HEK293 (cell line): ENCODE measurements around the gene CAMK2G.

Source experiments
- BCL11A ChIP-seq: fragments of 450-650 bp; formaldehyde crosslinking; IDR thresholded peaks from 2 replicates; pipeline ENCODE4 v1.5.1; 2016; ENCODE audit warnings: low read depth, missing biosample characterization, missing genetic modification characterization
- KLF7 ChIP-seq: fragments of 450-650 bp; formaldehyde crosslinking; IDR thresholded peaks from 2 replicates; pipeline ENCODE4 v1.5.1; 2016; ENCODE audit warnings: missing biosample characterization, missing genetic modification characterization, borderline replicate concordance
- PRDM2 ChIP-seq: fragments of 450-650 bp; formaldehyde crosslinking; IDR thresholded peaks from 2 replicates; pipeline ENCODE4 v1.5.1; 2016; ENCODE audit warnings: missing biosample characterization, missing genetic modification characterization, borderline replicate concordance
- TCF7L2 ChIP-seq: IDR thresholded peaks from 2 replicates; pipeline ENCODE4 v1.6.1; 2011; ENCODE audit warnings: low read depth, mild to moderate bottlenecking, inconsistent platforms, low read length, moderate library complexity, borderline replicate concordance
- YY2 ChIP-seq: fragments of 450-650 bp; formaldehyde crosslinking; IDR thresholded peaks from 2 replicates; pipeline ENCODE4 v1.5.1; 2016; ENCODE audit warnings: missing biosample characterization, missing genetic modification characterization
- ZNF248 ChIP-seq: fragments of 450-650 bp; formaldehyde crosslinking; IDR thresholded peaks from 2 replicates; pipeline ENCODE4 v1.5.1; 2017; ENCODE audit warnings: missing biosample characterization, missing genetic modification characterization
- ZNF398 ChIP-seq: fragments of 450-650 bp; formaldehyde crosslinking; IDR thresholded peaks from 2 replicates; pipeline ENCODE4 v1.5.1; 2017; ENCODE audit warnings: missing biosample characterization, missing genetic modification characterization
- ZNF518A ChIP-seq: fragments of 450-650 bp; formaldehyde crosslinking; conservative IDR thresholded peaks from 2 replicates; pipeline ENCODE4 v1.5.1; 2016; ENCODE audit warnings: low read depth, missing biosample characterization, missing genetic modification characterization
- ZSCAN18 ChIP-seq: fragments of 450-650 bp; formaldehyde crosslinking; IDR thresholded peaks from 2 replicates; pipeline ENCODE4 v1.5.1; 2016; ENCODE audit warnings: missing biosample characterization, missing genetic modification characterization
- TF ChIP-seq, protein P1 (sequence below): fragments of 450-650 bp; formaldehyde crosslinking; IDR thresholded peaks from 2 replicates; pipeline ENCODE4 v1.5.1; 2016; ENCODE audit warnings: missing biosample characterization, missing genetic modification characterization, borderline replicate concordance
- TF ChIP-seq, protein P2 (sequence below): fragments of 450-650 bp; formaldehyde crosslinking; IDR thresholded peaks from 2 replicates; pipeline ENCODE4 v1.5.1; 2016; ENCODE audit warnings: missing biosample characterization, missing genetic modification characterization
- TF ChIP-seq, protein P3 (sequence below): fragments of 450-650 bp; formaldehyde crosslinking; IDR thresholded peaks from 2 replicates; pipeline ENCODE4 v1.5.0; 2017; ENCODE audit warnings: missing biosample characterization, missing genetic modification characterization, borderline replicate concordance

Gene CAMK2G

GRCh38 chr10:73772281-73773151 lies 101.8 kb downstream of the CAMK2G start (continued):
- TF ChIP-seq ZNF518A (tag by site-specific recombination) (no peak), ZSCAN18 (tag by site-specific recombination) (no peak), YY2 (tag by site-specific recombination) (peak; percentile 69), PRDM2 (no peak), ZNF398 (tag by site-specific recombination) (peak; percentile 88), TCF7L2 (no peak), KLF7 (no peak; the same call in none of the 2 replicates), BCL11A (tag by site-specific recombination) (no peak; the same call in 1 of the 2 replicates), ZNF248 (tag by site-specific recombination) (no peak)
- TF ChIP-seq, protein P1, sequence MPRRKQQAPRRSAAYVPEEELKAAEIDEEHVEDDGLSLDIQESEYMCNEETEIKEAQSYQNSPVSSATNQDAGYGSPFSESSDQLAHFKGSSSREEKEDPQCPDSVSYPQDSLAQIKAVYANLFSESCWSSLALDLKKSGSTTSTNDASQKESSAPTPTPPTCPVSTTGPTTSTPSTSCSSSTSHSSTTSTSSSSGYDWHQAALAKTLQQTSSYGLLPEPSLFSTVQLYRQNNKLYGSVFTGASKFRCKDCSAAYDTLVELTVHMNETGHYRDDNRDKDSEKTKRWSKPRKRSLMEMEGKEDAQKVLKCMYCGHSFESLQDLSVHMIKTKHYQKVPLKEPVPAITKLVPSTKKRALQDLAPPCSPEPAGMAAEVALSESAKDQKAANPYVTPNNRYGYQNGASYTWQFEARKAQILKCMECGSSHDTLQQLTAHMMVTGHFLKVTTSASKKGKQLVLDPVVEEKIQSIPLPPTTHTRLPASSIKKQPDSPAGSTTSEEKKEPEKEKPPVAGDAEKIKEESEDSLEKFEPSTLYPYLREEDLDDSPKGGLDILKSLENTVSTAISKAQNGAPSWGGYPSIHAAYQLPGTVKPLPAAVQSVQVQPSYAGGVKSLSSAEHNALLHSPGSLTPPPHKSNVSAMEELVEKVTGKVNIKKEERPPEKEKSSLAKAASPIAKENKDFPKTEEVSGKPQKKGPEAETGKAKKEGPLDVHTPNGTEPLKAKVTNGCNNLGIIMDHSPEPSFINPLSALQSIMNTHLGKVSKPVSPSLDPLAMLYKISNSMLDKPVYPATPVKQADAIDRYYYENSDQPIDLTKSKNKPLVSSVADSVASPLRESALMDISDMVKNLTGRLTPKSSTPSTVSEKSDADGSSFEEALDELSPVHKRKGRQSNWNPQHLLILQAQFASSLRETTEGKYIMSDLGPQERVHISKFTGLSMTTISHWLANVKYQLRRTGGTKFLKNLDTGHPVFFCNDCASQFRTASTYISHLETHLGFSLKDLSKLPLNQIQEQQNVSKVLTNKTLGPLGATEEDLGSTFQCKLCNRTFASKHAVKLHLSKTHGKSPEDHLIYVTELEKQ (tag by site-specific recombination), result 0 out of 2 replicates have a peak, but pooled peaks have one; percentile 13
- TF ChIP-seq, protein P2, sequence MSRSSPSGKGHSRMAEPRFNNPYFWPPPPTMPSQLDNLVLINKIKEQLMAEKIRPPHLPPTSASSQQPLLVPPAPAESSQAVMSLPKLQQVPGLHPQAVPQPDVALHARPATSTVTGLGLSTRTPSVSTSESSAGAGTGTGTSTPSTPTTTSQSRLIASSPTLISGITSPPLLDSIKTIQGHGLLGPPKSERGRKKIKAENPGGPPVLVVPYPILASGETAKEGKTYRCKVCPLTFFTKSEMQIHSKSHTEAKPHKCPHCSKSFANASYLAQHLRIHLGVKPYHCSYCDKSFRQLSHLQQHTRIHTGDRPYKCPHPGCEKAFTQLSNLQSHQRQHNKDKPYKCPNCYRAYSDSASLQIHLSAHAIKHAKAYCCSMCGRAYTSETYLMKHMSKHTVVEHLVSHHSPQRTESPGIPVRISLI (tag by site-specific recombination), result no peak
- TF ChIP-seq, protein P3, sequence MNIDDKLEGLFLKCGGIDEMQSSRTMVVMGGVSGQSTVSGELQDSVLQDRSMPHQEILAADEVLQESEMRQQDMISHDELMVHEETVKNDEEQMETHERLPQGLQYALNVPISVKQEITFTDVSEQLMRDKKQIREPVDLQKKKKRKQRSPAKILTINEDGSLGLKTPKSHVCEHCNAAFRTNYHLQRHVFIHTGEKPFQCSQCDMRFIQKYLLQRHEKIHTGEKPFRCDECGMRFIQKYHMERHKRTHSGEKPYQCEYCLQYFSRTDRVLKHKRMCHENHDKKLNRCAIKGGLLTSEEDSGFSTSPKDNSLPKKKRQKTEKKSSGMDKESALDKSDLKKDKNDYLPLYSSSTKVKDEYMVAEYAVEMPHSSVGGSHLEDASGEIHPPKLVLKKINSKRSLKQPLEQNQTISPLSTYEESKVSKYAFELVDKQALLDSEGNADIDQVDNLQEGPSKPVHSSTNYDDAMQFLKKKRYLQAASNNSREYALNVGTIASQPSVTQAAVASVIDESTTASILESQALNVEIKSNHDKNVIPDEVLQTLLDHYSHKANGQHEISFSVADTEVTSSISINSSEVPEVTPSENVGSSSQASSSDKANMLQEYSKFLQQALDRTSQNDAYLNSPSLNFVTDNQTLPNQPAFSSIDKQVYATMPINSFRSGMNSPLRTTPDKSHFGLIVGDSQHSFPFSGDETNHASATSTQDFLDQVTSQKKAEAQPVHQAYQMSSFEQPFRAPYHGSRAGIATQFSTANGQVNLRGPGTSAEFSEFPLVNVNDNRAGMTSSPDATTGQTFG (tag by site-specific recombination), result no peak
